GM21737 (cell line): ENCODE data around the gene FGGY.

Experiments
- ATAC-seq: cut with Tn5 transposase; IDR thresholded peaks from one replicate; pipeline ENCODE4 v1.9.1; 2021; ENCODE audit warnings: mild to moderate bottlenecking, moderate library complexity; ENCODE audit not compliant: unreplicated experiment

The FGGY gene

DNA sequence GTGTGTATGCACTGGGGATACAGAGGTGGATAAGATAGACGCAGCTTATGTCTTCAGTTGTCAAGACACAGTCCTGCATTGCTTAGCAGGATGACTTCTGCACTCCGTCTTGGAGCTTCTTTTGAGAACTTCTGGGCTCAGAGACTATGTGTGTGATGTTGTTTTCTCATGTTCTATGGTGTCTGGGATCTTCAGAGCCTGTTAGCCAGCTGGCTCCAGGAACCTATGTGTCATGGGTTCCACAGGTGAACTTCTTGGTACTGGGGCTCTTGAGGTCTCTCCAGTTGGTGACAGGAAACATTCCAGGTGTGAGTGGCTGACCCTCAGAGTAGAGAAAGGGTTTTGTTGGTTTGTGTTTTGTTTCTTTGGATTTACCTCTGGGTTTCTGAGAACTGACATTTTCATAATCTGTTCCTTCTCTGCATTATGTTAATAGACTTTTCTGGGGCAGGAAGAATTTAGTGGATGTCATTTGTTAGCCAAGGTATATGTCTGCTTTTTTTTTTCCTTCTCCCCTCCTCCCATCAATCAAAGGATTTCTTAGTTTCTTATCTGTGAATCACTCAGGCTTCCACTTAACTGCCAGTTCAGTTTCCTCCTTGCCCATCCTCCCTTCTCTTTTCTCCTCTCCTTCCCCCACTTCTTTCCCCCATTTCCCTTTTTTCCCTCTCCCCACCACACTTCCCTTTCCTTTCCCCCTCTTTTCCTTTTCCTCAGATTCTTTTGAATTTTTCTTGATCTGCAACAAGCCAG is 18.1 kb downstream of the FGGY start:
- no peak for ATAC-seq

DNA sequence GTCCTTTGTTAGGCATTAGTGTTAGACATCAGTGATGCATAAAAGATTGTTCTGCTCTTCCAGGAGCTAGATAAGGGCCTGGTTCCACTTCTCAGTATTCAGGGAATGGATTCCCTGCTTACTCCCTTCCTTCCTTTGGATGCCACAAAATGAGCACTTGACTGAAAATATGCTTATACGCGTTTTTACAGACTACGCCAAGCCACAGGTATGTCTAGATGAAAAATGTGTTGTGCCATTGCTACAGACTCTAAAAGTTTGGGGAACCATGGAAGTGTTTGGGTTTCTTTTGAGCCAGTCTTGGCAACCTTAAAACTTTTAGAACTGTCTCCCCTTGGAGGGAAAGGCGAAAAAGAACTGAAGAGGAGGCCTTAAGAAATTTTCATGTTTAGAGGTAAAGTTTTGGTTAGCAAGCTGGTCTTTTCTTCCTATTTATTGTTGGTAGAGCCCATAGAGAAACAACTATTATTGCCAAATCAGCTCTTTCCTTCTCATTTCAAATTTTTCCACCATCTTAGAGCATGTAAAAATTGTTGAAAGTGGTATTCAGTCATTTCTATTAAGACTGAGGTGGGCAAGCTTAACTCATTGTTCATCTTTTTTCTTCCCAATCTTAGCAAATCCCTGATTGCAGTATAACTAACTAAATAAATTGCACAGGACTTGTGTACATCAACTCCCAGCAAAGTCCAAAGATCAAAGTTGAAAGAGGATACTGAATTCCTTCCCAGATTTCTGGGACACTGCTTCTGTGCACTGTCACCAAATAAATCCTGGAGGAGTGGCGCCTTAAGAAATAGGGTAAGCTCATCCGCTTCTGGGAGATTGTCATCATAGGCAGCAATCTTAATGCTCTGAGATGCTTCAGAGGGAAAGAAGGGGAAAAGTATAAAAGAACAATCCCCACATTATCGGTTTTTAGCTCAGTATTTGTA is 18.9 kb downstream of the FGGY start:
- ATAC-seq: no peak

DNA sequence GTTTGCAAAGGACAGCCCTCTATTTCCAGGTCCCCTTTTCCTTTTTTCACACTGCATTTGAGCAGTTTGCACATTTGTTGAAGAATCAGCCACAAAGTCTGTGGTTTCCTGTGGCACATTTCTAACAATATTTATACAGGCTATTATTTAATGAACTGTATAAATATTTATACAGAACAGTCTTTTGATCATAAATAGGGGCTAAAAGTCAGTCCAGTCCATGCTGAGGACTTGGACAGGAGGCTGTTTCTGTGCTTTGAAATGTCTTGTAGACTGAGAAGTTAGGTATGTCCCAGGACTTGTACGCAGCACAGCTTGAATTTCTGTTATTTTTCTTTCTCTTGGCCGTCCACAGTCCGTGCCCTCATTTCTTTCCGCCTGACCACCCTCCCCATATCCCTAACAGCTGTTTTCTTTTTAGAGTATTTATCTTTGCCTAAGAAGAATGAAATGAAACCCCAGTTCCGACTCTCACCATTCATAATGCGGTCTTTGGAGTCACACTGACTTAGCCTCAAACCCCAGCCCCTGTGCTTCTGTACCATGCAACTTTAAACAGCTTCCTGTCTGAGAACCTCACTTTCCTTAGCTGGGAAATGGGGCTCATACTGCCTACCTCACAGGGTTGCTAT is 19.7 kb downstream of the FGGY start:
- ATAC-seq: no peak

DNA sequence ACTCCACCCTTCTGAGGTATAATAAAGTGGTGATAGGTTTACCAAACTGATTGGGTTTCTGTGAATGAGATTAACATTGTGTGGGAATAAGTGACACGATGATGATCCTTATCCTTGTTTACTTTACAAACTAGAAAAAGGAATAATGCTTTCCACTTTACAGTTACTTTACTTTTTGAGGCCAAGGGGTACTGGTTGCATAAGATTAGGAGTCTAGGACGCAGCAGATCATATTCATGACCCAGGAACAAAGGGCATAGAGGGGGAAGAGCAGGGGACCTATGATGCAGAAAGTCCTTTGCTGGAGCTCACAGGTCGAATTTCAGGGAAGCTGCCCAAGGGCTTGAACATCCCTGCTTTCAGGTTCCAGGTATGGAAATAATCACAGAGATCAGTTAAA is 20.4 kb downstream of the FGGY start:
- no peak for ATAC-seq

DNA sequence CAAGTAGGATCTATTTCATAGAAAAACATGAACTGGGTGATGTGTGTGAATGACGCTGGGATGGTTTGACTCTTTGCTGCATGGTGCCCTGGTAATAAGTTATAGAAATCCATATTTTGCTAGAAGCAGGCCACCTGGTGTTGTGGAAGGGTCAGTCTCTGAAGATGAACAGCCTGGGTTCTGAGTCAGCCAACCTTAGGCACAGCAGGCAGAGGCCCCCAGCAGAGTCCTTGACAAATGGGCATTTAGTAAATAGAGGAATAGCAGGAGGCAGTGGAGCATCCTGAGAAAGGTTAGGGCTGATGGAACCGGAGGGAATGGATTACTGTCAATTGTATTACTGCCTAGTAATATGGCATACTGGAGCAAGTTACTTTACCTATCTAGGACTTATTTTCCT is 20.9 kb downstream of the FGGY start:
- no peak for ATAC-seq

DNA sequence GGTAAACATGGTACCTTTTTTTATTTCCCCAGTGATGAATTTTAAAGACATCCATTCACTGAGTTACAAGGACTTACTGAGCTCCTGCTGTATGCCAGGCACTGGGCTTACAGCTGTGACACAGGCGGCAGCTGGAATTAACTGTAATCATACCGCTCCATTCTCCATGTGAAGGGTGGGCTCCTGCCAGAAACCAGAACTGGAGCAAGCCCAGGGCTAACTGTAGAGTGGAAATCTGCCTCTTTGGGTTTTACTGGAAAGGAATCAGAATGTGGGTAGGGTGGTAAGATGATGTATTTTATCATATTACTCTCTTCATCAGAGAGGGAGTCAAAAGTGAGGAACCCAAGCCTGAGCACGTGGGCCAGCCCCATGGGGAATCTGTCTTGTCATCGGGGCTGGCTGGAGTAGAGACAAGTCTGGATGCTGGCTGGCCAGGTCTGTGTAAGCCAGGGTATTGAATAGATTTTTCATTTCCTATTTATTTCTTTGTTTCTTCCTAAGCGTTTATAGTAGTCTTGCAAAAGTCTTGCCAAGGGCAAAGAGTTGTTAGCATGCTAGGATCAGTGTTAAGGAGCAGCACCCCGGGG is 21.5 kb downstream of the FGGY start:
- no peak for ATAC-seq

DNA sequence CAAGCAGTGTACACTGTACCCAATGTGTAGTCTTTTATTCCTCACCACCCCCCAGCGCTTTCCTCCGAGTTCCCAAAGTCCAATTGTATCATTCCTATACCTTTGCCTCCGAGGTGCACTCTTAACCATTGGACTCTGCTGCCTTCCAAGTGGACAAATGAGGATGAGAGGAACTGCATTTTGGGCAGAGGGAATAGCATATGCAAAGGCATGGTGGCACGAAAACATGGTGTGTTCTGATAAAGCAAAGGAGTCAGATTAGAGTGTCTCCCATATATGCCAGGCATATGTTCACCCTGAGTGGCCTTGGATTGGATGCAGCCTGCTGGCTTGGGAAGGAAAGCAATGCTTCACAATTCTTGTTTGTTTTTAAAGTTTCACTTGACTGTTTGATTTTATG is 25.5 kb downstream of the FGGY start:
- no peak for ATAC-seq

DNA sequence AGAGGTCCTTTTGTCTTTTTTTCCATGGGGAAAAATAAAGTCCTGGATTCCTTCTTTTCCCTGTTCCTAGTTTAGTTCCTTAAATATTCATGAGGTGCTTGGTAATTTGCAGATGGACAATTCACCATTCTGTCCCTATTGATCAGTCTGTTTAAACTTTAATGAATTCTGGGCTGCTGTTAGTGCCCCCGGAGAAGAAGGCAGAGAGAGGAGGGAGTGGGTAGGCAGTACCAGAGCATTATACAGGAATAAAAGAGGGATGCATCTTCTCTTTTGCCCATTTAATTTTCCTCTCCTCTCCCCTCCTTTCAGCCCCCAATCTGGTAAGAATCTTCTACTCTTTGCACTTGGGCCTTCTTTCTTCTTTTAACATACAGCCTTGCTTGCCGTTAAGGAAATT is 25.9 kb downstream of the FGGY start:
- no peak for ATAC-seq

DNA sequence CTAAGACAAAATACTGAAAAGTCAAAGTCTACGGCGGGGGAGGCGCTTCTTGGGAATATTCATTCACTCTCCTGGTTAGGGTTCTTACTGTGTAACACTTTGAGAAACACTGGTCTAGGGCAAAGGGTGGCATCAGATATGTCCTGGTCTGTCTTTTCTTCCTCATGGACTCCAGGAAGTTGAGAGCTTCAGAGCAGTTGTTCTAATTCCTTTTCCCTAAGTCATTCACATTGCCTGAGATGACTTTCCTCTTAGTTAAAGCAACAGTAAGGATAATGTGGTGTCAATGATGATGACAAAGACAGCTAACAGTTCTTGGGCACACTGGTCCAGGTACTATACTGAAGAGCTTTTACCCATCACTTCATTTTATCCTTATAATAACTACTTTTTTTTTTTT is 27.0 kb downstream of the FGGY start:
- ATAC-seq: no peak

DNA sequence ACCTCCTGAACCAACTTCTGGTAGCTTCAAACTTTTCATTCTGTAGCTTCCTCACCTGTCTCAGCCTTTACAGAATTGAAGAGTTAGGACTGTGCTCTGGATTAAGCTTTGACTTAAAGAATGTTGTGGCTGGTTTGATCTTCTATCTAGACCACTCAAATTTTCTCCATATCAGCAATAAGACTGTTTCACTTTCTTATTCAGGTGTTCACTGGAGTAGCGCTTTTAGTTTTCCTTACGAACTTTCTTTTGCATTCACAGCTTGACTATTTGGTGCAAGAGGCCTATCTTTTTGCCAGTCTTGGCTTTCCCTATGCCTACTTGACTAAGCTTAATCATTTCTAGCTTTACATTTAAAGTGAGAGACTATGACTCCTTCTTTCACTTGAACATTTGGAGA is 31.5 kb downstream of the FGGY start:
- no peak for ATAC-seq

DNA sequence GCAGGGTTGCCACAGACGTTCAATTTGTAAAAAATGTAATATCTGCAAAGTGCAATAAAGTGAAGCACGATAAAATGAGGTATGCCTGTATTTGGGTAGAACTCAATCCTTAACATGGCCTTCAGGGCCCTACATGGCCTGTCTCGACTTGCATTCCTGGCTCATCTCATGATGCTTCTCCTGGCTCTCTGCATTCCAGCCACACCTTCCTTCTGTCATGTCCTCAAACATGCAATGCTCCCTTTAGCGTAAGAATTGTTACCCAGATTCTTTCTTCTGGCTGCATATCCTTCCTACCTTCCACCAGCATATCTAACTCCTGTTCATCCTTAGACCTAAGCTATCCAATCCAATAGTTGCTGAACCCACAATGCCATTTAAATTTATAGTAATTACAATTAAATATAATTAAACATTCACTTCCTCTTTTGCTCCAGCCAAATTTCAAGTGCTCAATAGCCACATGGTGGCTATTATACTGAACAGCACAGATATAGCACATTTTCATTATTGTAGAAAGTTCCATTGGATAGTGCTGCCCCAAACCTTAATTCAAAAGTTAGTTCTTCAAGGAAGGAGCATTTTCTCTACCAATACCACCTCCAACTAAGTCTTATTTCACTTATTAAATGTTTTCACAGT is 32.6 kb downstream of the FGGY start:
- no peak for ATAC-seq

DNA sequence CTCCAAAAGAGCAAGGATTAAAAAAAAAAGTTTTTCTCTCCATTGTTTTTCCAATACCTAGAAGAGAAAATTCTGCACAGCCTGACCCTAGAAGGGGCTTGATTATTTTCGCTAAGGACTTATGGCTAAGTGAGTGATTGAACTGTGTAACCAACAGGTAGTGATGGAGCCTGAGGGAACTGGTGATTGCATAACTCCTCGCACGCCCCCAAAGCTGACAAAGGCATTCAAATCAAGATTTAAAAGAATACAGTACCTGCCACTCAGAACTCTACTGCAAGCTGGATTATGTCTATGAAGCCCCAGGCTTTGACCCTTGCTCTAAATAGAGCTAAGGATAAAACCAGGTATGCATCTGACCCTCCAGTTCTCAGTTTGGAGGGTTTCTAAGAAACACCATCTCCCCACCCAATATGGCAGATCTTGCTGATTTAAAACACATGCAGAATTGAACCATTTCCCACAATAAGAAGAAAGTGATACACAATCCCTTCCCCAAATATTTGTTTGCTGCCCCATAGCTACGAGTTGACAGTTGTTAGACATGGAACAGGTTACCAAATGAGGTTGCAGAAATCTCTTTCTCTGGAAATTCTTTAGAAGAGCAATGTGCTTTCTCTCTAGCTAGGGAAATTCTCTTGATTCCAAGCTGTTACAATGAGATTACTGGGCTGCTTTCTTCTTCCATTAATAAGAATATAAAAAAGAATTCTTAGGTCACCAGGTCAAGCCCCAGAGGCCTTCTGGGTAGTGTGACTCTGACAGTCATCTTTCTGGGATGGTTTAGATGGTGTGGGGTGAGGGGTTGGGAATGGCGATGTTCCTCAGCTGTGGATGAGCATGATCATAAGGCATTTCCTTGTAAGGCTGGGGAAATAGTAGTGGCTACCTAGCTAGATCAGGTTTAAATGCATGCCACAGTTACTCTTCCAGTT is 35.1 kb downstream of the FGGY start:
- ATAC-seq: no peak

DNA sequence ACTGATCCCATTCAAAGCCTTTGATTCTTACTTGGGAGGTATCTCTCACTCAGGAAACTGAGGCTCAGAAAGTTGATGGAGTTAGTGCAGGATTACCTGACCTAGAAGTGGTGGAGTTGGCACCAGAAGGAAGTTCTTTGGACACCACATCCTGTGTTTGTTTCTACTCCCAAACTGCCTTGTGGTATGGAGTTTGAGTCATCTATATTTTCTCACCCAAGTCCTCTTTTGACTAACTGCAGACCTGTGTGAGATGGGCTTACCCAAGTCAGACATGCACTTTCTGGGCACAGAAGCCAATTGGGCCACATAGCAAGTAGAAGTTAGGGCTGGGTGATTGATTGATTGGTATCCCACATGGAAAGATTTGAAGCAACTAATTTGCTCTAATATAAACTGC is 36.1 kb downstream of the FGGY start:
- peak; percentile 68 for ATAC-seq

DNA sequence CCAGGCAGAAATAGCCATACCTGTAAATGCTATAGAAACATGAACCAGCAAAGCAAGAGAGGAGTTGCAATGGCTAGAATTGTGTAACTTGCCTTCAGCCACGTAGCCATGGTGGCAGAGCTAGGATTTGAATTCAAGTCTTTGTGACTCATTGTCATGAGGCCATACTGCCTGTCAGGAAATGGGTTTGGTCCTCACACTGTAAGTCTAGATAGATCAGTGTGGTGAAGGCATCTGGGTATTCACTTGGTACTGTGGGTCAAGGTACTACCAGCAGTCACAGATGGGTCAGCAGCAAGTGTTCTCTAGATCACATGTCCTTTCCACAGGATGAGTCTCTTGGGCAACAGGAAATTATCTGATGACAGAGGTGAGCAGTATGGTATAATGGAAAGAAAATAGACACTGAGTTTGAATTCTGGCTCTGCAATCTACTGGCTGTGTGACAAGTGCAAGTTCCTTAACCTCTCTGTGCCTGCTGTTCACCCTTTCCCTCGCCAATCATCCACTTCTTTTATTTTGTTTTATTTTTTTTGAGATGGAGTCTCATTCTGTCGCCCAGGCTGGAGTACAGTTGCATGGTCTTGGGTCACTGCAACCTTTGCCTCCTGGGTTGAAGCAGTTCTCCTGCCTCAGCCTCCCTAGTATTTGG is 36.9 kb downstream of the FGGY start:
- no peak for ATAC-seq

DNA sequence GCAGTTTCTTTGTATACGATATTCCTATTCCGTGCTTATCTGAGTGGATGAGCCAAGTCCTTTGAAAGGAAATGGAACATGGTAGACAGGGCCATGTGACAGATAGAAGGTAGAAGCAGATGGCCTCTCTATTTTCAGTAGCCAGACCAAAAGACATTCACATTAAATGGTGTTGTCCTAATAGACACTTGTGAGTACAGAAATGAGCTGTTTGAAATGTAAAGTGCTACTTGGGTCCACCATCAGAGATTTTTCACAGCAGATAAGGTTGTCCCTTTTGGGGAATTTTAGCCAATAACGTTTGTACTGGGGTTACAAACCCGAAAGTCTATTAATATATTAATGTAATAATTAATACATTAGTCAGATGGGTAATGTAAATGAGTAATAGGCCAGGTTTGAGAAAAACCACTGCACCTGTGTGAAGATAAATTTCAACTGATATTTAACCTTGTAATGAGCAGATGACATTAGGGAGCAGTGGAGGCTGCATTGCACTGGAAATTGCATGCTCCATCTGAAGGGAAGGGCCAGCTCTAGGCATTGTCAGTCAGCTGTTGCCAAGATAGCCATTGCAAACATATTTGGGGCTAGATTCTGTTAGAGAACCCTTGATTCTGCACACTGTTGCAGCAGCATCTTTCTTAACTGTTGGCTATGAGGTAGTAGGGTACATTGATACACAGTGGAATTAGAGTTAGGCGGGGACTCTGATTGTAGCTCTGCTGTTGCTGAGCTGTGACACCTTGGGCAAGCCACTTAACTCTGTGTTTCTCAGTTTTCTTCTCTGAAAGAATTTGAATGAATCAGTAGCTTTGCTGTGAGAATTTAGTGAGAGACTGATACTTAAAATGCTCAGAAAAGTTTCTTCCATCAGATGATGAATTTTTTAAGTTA is 43.8 kb downstream of the FGGY start:
- ATAC-seq: peak; percentile 60

DNA sequence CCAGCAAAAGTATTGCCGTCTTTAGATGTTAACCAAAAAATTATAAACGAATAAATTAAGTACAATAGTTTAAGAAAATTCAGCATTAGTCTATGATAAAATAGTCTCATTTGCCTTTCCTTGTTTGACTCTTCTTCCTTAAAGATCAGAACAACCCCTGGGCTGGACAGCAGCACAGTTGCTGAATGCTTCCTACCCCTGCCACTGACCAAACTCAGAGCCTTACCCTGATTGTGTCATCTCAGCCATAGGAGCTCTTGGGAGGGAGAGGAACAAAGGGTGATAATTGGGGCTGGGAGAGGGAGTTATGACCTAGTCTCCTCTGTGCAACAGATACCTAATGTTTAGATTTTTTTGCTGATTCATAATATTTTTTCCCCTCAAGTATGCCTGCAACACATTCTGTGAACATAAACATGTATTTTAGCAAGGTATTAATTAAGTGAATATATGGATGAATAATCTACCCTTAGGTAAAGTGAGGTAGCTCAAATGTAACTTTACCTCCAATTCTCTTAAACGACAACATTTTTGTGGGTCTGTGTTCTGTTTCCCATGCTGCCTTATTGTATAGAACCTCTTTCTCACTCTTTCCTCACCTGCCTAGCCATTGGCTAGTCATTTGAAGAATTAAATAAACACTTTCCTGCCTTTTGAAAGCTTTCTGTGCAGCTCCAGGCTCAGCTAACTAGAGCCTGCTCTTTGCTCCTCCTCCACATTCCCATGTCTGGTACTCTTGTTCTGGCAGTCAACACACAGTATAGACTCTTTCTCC is 46.1 kb downstream of the FGGY start:
- no peak for ATAC-seq

DNA sequence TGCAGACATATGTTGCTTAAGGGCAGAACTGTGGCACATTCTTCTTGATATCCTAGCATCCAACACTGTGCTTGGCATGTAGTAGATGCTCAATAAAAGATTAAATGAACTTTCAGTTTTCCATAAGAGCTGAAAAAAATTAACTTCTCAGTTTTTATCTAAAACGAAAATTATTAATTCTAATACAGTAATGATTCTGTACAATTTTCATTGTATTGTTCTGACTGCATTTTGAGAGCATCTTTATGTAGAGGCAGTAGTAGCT is 46.6 kb downstream of the FGGY start:
- no peak for ATAC-seq

DNA sequence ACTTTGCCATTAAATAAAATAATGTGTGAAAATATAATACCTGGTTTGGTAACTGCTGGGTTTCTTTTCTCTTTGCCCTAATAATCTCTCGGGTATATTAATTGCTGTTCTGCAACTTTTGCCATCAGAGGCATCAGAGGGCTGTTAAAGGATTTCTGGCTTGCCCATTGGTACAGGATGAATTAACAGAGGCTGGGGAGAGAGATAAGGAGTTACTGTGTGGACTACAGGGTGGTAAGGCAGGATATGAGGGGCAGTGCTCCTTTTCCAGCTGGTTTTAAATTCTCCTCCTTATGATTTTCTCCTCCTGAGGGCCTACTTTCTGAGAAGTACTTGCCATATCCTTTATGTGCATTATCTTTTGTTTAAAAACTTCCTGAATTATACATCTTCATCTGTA is 48.3 kb downstream of the FGGY start:
- ATAC-seq: no peak
